GM19438 (cell line): Measurements from ENCODE around the gene CEP55.

Experiments used
- ATAC-seq: cut with Tn5 transposase; IDR thresholded peaks from one replicate; pipeline ENCODE4 v1.9.1; 2021; ENCODE audit warnings: low read depth; ENCODE audit not compliant: unreplicated experiment

The CEP55 gene

GRCh38 chr10:93468461-93469213 is 27.8 kb upstream of the CEP55 start:
- ATAC-seq: no peak

DNA sequence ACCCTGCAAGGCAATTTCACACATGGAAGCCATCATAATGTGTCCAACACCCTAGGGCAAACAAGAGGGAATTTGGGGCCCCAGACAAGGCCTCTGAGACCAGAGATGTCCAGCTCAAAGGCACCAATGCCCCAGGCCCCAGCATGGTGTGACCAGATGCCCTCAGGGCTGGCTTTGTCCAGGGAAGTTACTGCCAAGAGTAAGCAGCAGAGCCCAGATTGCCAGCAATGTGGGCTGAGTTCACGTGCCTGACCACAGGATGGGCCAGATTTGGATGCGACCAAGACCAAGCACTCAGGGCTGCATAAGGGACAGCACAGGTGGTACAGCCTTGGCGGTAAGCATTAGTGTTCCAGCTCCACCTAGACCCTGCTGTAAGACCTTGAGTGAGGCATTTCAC is 27.0 kb upstream of the CEP55 start:
- no peak for ATAC-seq

- no peak for ATAC-seq
Observed at GRCh38 chr10:93471110-93471651, 25.2 kb upstream of the CEP55 start.

DNA sequence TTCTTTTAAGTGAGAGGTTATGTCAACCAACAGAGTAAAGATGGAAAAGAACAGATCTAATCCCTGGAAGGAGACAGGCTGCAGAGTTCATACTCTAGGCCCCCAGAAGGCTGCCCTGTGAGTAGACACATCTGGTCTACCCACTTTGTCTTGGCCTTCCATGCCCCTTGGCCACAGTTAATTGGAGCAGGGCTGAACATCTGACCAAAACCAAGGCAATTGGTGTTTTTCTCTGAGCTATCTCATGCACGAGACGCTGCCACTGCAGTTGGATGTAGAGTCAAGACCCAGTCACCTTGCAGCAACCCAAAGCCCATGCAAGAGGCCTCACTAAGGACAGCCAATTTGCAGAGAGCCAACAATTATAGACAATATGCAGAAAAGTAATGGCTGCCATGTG is 23.3 kb upstream of the CEP55 start:
- ATAC-seq: no peak

DNA sequence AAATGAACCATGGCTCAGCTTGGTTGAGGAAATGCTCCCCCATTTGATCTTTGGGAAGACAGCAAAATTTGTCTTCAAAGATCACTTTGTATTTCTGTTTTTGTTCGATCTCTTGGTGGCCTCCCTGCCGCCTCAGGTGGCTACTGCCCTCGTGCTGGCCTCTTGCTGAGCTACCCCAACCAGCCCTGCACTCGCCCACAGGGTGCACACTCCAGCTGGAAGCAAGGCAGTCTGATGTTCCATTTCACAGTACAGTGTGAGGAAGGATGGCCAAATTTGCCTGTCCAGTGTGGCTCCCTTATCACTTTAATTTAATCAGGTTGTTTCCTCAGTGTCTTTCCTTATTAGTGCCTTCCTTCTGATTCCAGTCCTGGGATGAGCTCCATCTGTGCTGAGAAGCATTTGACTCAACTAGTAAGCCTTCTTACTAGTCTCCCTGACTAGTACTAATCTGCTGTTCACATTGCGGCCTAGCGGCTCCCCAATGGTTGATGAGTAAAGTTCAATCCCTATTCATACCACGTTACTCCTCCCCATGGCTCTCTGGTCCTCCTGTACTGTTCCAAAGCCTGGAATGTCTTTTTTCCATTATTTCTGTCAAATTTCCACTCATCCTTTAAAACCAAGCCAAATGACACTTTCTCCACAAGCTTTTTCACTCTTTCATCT is 22.5 kb upstream of the CEP55 start:
- no peak for ATAC-seq

GRCh38 chr10:93475227-93475626 is 21.2 kb upstream of the CEP55 start:
- no peak for ATAC-seq

GRCh38 chr10:93475871-93476270 is 20.5 kb upstream of the CEP55 start:
- ATAC-seq: no peak

GRCh38 chr10:93476756-93477155 is 19.7 kb upstream of the CEP55 start:
- ATAC-seq: no peak

GRCh38 chr10:93478873-93479272 is 17.5 kb upstream of the CEP55 start:
- ATAC-seq: no peak

DNA sequence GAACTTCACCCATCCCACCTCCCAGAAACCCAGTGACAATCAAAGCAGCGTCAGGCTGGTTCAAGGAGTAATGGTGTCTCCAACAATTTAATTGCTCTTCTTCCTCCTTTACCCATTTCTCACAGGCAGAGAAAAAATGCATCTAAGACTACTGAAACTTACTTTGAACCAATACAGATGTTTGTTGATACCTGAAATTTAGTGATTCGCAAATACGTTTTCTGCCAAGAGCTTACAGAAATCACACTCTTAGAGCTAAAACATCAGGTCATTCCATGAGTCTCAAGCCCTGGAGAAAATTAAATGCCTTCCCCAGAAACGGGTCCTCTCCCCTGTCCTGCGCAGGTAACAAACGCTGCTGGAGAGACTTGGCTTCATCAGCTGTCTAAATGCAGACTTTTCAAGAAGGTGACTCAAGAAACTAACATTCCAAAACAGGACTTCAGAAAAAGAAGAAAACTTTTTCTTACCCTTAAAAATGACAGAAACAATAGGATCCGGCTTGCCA is 14.7 kb upstream of the CEP55 start:
- no peak for ATAC-seq

GRCh38 chr10:93482145-93482834 is 14.1 kb upstream of the CEP55 start, which contains the start of gene MYOF:
Gene MYOF, minus strand, starts transcription at chr10:93482334. Its CDS starts 140 bp downstream, at chr10:93482194.
- peak; percentile 78 for ATAC-seq

GRCh38 chr10:93485690-93486089 is 10.7 kb upstream of the CEP55 start:
- no peak for ATAC-seq

- no peak for ATAC-seq
Observed at GRCh38 chr10:93488956-93489528, 7.4 kb upstream of the CEP55 start.

GRCh38 chr10:93491602-93492121 is 4.8 kb upstream of the CEP55 start:
- no peak for ATAC-seq

GRCh38 chr10:93493162-93493561 is 3.2 kb upstream of the CEP55 start:
- no peak for ATAC-seq

GRCh38 chr10:93494494-93494893 is 1.9 kb upstream of the CEP55 start:
- ATAC-seq: no peak

- ATAC-seq: peak; percentile 32
Observed at GRCh38 chr10:93495654-93496321, 624 bp upstream of the CEP55 start.

DNA sequence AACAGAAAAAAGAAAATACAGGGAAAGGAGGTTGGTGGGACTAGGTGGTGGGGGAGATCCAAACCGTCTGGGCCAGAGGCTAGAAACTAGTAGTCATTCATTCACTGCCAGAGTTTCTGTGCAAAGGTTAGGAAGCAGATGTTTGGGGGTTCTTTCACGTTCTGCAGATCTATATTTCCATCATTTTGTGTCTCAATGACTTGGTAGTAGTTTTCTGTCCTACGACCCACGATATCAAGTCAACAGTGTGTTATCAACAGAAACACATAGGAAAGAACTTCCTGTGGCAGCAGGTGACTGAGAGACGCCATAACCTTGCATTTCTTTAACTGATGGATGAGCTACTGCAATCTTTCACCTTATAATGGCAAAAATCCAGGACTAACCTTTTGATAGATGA is 1.8 kb downstream of the CEP55 start:
- no peak for ATAC-seq

- no peak for ATAC-seq
Observed at GRCh38 chr10:93501650-93502049, 5.2 kb downstream of the CEP55 start.

GRCh38 chr10:93503075-93503474 is 6.7 kb downstream of the CEP55 start:
- peak; percentile 86 for ATAC-seq
